Stimulated activated CD8-positive, alpha-beta memory T cell treated with anti-CD3 and anti-CD28 coated beads, Interleukin-15, amount 100 ng/mL, for 4 hours (primary cell): ENCODE results near the gene CRYZL1.

Experiments used
- DNase-seq, 2 donors: peaks; one replicate each; pipeline ENCODE4 v3.0.0-alpha.2; 2020; ENCODE audit warnings: low read depth in 2 of 2

CRYZL1 gene

DNA sequence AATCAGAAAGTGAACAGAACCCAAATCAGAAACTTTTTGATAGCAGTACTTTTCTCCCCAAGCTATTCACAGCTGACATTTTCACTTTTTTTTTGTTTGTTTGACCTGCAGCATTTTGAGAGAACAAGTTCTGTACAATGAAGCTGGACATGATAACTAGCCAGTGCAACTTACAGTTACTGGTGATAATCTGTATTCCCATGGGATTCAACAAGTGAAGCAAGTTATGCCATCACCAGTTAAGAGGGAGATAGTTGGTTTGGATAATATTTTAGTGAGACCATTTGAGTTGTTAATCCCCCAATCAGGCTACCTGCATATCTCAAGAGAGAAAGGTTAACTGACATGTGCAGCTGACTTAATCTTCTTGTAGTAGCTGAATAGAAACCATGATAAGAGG, 80.6 kb downstream of the CRYZL1 start:
- no peak for DNase-seq

DNA sequence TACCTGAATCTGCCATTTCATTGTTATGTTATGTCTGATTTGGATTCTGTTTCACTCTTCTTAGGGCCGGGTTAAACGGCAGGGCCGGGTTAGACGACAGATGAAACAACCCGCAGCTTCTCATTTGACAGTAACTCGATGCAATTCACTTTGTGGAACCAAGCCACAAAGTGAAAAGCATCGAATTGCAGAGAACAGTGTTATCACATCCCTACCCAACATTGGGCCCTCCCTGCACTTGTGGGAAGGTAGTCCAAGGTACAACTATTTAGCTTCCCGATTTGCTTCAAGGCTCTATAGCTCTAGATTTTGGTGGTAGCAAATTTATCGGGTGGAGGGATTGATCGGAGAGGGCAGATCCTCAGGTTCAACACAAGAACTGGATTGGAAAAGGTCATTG, 81.7 kb downstream of the CRYZL1 start:
- no peak for DNase-seq

GRCh38 chr21:33558777-33559421, 82.6 kb downstream of the CRYZL1 start:
- DNase-seq = no peak

GRCh38 chr21:33557447-33557846, 84.1 kb downstream of the CRYZL1 start:
- no peak for DNase-seq

DNA sequence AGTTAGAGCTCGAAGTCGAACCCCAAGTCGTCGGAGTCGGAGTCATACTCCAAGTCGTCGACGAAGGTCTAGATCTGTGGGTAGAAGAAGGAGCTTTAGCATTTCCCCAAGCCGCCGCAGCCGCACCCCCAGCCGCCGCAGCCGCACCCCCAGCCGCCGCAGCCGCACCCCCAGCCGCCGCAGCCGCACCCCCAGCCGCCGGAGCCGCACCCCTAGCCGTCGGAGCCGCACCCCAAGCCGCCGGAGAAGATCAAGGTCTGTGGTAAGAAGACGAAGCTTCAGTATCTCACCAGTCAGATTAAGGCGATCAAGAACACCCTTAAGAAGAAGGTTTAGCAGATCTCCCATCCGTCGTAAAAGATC, 86.6 kb downstream of the CRYZL1 start:
- DNase-seq = no peak

DNA sequence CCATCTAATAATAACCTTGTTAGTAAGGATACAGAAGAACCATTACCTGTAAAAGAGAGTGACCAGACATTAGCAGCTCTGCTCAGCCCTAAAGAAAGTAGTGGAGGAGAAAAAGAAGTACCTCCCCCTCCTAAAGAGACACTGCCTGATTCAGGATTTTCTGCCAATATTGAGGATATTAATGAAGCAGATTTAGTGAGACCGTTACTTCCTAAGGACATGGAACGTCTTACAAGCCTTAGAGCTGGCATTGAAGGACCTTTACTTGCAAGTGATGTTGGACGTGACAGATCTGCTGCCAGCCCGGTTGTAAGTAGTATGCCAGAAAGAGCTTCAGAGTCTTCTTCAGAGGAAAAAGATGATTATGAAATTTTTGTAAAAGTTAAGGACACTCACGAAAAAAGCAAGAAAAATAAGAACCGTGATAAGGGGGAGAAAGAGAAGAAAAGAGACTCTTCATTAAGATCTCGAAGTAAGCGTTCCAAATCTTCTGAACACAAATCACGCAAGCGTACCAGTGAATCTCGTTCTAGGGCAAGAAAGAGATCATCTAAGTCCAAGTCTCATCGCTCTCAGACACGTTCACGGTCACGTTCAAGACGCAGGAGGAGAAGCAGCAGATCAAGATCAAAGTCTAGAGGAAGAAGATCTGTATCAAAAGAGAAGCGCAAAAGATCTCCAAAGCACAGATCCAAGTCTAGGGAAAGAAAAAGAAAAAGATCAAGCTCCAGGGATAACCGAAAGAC, 87.1 kb downstream of the CRYZL1 start:
- DNase-seq = no peak

GRCh38 chr21:33552999-33553598, 88.4 kb downstream of the CRYZL1 start:
- DNase-seq = no peak

GRCh38 chr21:33552093-33552998, 89.2 kb downstream of the CRYZL1 start:
- DNase-seq = no peak

- no peak for DNase-seq
Measured at GRCh38 chr21:33551664-33552063, 89.9 kb downstream of the CRYZL1 start.

- DNase-seq = no peak
Measured at GRCh38 chr21:33550772-33551660, 90.5 kb downstream of the CRYZL1 start.

- DNase-seq = no peak
Measured at GRCh38 chr21:33549848-33550771, 91.4 kb downstream of the CRYZL1 start.

GRCh38 chr21:33546086-33546485, 95.5 kb downstream of the CRYZL1 start:
- no peak for DNase-seq

DNA sequence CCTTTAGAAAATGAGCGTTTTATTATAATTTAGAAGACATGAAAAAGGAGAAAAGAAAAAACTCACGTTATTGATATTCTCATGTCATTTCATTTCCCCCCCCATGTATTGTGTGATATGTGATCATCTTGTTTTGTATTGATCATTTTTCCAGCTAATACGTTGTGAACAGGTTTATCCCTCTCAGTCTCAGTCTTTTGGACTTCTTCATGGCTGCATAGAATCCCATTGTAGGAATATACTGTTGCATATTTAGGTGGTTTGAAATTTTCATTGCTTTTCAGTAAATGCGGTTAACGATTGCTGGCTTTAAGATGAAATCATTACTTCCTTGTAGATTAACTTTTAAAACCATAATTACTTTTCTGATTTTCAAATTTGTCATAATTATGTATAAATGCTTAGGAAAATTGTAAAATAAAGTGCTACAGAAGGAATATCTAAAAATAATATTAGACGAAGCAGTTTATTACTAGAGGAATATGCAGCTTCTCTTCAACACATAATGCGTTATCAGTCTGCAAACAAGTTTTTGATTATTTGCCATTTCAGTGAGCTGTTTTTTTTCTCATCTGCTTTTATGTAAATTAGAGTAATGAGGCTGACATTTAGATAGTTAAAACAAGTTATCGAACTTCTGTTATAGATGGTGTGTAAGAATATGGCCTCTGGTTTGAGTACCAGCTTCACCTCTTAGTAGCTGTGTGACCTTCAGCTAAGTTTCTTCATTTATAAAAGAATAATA, 96.9 kb downstream of the CRYZL1 start:
- DNase-seq = no peak

DNA sequence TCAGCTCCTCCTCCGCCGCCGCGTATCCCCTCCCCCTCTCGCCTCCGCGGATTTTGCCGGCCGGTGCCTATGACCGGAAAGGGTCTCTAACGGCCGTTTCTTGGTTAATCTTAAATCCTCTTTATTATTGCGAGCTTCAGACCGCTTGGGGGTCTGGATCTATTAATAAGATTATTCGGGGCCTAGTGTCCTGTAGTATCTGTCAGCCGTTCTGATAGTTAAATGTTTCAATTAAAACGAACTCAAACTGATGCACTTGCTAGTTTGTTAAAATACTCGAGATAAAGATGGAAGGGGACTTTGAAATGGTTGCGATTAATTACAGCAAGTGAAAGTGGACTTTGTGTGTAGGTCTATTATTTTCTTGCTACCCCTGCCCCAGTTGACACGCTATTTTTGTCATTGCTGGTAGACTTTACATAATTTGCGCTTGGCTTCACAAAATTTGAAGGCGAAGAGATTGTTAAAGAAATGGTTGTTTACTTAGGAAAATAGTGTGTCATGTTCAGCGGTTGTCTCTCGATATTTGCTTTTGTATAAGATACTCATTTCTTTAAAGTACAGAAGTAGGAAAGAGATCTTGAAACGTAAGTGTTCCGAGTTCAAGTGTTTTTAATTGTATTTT, 97.9 kb downstream of the CRYZL1 start:
- no peak for DNase-seq

DNA sequence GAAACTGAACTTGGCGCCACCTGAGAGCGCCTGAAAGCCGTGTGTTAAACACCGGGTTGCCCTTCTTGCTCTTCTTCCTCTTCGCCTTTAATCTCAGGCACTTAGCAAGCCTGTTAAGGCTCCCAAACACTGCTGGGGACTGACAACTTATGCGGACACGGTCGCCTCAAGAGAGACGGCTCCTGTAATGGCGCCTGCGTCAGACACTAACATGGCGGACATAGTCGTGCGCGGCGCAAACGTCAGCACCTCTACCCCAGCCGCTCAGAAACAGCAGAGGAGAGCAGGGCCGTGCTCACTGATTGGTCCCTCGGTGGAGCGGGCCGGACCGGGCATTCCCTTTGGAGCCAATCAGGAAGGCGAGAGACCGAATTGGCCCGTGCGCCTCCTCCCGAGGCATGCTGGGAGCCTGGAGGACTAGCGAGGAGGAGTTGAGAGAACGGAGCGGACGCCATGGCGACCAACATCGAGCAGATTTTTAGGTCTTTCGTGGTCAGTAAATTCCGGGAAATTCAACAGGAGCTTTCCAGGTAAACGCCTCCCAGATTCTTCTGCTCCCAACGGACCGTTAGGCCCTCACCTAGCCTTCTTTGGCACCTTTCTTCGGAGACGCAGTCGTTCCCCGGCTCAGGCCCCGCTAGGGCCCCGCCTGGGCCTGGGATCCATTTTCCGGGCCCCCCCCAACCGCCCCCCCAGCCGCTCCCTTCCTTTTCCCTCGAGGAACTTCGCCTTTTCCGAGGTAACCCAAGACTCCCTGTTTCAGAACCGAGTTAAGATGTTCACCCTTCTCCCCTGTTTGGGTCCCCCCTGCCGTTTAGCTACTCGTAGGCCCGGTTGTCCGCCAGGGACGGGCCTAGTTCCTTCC, 98.7 kb downstream of the CRYZL1 start, which contains the start of gene SON:
SON (plus strand) TSS at position 399 of the 865 bp plus-strand sequence; CDS start at position 454, 55 bp downstream.
- DNase-seq = peak; percentile 95 to 97

DNA sequence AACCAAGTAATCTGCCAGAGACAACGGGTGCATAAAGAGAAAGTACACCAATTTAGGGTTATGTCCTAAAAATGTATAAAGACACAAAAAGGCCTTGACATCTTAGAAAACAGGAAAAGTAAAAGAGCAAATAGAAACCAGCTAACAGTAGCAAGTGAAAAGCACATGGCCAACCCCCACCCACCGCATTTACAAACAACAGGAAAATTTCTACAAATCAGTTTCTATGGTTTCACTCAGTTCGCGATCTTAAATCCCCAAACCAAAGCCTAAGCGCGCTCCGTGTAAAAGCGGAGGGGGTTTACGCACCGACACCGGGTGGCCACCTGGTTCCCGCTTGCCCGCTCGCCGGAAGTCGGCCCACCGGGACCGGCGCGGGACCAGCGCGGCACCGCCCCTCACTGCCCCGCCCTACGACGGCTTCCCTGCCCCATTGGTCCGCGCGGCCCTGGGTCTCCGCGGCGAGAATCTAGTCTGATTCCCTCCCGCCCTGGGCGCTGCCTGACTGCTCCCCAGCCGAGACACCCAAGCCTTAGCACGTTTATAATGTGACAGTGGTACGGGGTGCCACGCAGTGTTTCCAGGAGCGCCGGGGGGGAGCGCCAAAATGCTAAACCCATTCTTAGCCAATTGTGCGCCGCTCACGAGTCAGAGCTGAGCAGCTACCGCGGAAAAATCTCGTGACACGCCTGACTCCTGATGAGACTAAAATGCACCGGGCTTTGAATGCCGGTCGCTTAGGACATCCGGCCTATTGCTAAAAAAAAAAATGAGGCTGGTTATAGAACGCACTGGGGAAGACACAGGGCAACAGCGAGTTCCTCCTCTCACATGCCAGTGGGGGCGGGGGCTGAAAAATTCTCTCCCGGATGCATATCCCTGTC, 99.5 kb downstream of the CRYZL1 start, which contains the start of gene GART:
GART (minus strand) TSS at position 362 of the 884 bp plus-strand sequence. CDS start 2,802 bp downstream, outside the sequence.
- DNase-seq = peak; percentile 63 to 67
